Peyer's patch (tissue), 4 donors: ENCODE results near the gene HNMT.

ENCODE experiments used
- CTCF ChIP-seq, 6 experiments: fragments of 450-650 bp in 4 of 6; fragments of 200-600 bp in 2 of 6; sonication (generic) in 1 of 6; IDR thresholded peaks; one replicate each; pipeline ENCODE4 v1.5.1; 2017 to 2019; ENCODE audit warnings: antibody characterized with exemption in 6 of 6, mild to moderate bottlenecking in 3 of 6, moderate library complexity in 1 of 6
- POLR2A ChIP-seq, 2 donors: fragments of 450-650 bp; IDR thresholded peaks; one replicate each; pipeline ENCODE4 v1.5.1; 2017; ENCODE audit warnings: antibody characterized with exemption in 2 of 2, mild to moderate bottlenecking in 2 of 2, moderate library complexity in 2 of 2

GRCh38 chr2:138035608-138036217, 71.4 kb downstream of the HNMT start:
- TF ChIP-seq CTCF (IDR thresholded peaks at IDR 0.05) = no peak
- no peak for TF ChIP-seq POLR2A (IDR thresholded peaks at IDR 0.05)
